D721Med (cell line): ENCODE measurements around the gene NRROS.

ENCODE experiments used
- DNase-seq: peaks from one replicate; pipeline ENCODE4 v3.0.0; 2011; ENCODE audit warnings: low spot score; ENCODE audit not compliant: insufficient read length
- FAIRE-seq: peaks from 2 replicates; lab custom pipeline; 2011; peaks lifted over from hg19 to GRCh38; lab: Jason Lieb, UNC
- CTCF ChIP-seq: IDR thresholded peaks from 2 replicates; pipeline ENCODE4 v1.5.1; 2012; ENCODE audit warnings: mild to moderate bottlenecking, control low read depth; ENCODE audit not compliant: insufficient read depth; ENCODE audit errors: missing control alignments

Gene NRROS

DNA sequence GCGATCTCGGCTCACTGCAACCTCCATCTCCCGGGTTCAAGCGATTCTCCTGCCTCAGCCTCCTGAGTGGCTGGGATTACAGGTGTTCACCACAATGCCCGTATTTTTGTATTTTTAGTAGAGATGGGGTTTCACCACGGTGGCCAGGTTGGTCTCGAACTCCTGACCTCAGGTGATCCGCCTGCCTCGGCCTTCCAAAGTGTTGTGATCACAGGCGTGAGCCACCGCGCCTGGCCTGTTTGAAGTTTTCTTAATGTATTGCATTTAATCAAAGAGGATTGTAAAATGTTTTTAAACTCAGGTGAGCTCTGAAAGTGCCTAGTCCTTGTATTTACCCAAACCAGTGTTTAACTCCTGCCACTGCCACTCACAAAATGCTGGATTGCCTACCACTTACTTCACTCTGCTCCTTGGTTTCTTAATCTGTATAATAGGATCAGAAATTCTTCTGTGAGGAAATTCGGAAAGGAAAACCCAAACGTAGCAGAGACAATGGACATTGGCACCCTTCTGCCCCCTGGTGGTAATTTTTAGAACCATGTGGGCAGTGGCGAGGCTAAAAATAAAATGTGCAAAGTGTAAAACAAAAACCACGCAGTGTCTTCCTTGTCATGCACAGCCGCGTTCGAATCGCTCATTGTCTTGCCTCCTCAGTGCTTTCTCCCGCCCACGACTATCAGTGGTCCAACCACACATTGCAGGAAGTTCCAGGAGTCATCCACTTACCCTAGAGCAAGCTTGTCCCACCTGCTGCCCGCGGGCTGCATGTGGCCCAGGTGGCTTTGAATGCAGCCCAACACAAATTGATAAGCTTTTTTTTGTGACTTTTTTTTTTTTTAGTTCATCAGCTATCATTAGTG, 45.3 kb downstream of the NRROS start:
- no peak for DNase-seq
- TF ChIP-seq CTCF: peak; percentile 91
- FAIRE-seq: no peak

DNA sequence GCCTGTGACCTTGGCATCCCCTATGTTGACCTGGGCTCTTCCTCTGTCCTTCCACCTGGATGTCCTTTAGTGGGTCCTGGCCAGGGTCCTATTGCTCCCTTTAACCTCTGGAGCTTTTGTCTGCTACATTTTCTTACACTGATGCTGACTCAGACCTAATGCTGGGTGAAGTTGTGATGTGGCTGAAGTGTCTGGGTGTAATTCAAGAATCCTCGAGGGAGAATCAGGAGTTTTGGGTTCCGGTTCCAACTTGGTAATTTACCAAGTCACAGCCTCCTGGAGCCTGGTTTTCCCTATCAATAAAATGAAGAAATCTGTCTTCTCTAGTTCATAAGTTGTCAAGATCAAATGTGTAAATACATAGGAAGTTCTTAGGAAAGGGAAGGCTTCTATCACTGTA, 46.9 kb downstream of the NRROS start:
- TF ChIP-seq CTCF: no peak
- FAIRE-seq (no peak), DNase-seq (no peak)

DNA sequence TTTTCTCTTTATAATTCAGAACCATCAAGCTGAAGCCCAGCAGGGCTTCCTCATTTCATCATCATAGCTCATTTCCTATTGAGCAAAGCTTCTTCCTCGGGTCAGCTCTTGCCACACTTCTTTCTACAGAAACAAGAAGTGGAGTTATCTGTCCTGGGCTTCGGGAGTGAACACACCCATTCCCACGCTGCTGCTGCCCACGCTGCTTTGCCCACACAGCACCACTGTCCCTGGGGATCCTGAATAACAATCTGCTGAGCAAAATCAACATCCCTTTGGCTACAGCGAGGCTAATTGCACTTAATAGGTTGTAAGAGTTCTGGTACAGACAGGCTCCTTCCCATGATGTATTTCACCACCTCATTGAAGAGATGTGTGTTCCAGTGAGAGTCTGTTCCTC, 48.9 kb downstream of the NRROS start:
- no peak for FAIRE-seq
- TF ChIP-seq CTCF: no peak
- DNase-seq: no peak

- no peak for DNase-seq
- TF ChIP-seq CTCF: no peak
- FAIRE-seq: no peak
These were observed 50.6 kb downstream of the NRROS start for GRCh38 chr3:196689941-196690660.

DNA sequence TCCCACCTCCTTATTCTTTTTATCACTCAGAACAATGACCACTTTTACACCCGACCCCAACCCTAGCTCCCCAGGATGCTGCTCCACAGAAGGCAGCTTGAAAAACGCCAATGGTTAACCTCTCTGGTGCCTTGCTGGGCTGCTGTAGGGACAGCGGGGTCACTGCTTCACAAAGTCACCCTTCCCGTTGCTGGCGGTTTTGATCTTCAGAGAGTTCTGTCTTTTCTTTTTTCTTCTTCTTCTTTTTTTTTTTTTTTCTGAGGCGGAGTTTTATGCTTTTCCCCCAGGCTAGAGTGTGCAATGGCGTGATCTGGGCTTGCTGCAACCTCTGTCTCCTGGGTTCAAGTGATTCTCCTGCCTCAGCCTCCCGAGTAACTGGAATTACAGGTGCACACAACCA, 51.9 kb downstream of the NRROS start:
- DNase-seq: no peak
- FAIRE-seq: no peak
- TF ChIP-seq CTCF: no peak

DNA sequence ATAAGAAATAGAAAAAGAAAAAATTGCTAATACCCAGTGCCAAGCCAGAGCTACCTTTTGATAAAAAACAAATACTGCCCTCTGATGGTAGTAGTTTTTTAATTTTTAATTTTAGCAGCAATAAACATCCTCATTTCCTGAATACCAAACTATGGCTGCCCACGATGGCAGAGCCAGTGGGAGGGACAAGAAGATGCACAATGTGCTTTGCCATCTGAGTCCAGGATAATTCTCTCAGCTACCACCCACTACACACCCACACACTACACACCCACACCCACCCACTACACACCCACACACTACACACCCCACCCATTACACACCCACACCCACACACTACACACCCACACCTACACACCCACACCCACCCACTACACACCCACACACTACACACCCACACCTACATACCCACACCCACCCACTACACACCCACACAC, 54.7 kb downstream of the NRROS start:
- DNase-seq (no peak), FAIRE-seq (no peak)

More for the DNA sequence above, 54.7 kb downstream of the NRROS start:
- TF ChIP-seq CTCF: peak; percentile 6
